H54 (cell line): Measurements from ENCODE around the gene FLOT2.
A peak's percentile ranks its signal among the peaks of the same experiment; 100 is the strongest.
"Not testable (repeated sequence)": the region's sequence is repeated elsewhere in the genome, so short reads cannot be mapped to it uniquely, and the experiment has no call there.

Experiments
- DNase-seq: peaks from one replicate; pipeline ENCODE4 v3.0.0; 2011; ENCODE audit warnings: low spot score, mixed read lengths; ENCODE audit not compliant: insufficient read length
- FAIRE-seq: peaks from 3 replicates; lab custom pipeline; 2011; peaks lifted over from hg19 to GRCh38; lab: Jason Lieb, UNC
- POLR2A ChIP-seq: IDR thresholded peaks from 2 replicates; pipeline ENCODE4 v1.6.1; 2011; ENCODE audit warnings: low read depth, mild to moderate bottlenecking, low read length

FLOT2 gene

GRCh38 chr17:28863953-28864352, 33.6 kb downstream of the FLOT2 start:
- DNase-seq = no peak
- FAIRE-seq = no peak
- no peak for TF ChIP-seq POLR2A

GRCh38 chr17:28862561-28862960, 35.0 kb downstream of the FLOT2 start:
- no peak for TF ChIP-seq POLR2A
- no peak for DNase-seq
- no peak for FAIRE-seq

- FAIRE-seq (no peak), DNase-seq (no peak)
- TF ChIP-seq POLR2A = no peak
Observed at GRCh38 chr17:28861393-28862203, 35.9 kb downstream of the FLOT2 start.

DNA sequence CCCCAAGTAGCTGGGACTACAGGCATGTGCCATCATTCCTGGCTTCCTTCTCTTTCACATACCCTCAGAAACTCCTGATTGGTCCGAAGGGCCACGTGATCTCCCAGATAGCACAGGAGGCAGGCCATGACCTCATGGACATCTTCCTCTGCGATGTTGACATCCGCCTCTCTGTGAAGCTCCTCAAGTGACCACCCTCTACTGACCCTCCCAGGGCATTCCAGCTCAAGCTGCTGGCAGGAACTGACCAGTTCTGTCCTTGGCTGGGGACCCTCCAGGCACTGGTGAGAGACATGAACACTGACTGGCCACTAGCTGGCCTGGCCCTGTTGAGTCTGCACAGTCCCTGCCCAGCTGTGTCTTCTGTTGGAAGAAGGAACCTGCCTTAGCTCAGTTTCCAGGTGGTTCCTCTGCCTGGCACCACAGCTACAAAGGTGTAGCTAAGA, 37.1 kb downstream of the FLOT2 start:
- FAIRE-seq = no peak
- TF ChIP-seq POLR2A = no peak
- DNase-seq = no peak

DNA sequence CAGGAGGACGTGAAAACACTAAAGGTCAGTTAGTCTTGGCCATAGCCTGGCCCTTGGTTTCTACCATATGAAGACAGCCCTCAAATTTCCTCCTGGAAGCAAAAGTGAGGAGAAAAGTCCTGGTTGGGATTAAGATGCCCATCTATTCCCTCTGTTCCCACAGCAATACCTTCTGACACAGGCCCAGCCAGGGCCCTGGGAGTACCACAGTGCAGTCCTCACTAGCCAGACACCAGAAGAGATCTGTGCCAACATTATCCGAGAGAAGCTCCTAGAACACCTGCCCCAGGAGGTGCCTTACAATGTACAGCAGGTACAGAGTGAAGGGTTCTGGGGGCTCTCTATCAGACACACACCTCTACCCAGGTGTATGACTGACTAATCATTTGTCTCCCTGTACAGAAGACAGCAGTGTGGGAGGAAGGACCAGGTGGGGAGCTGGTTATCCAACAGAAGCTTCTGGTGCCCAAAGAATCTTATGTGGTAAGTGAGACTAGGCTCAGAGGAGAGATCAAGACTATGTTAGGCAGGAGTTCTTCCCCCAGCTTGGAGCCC, 38.7 kb downstream of the FLOT2 start:
- no peak for TF ChIP-seq POLR2A
- FAIRE-seq = no peak
- DNase-seq = no peak

DNA sequence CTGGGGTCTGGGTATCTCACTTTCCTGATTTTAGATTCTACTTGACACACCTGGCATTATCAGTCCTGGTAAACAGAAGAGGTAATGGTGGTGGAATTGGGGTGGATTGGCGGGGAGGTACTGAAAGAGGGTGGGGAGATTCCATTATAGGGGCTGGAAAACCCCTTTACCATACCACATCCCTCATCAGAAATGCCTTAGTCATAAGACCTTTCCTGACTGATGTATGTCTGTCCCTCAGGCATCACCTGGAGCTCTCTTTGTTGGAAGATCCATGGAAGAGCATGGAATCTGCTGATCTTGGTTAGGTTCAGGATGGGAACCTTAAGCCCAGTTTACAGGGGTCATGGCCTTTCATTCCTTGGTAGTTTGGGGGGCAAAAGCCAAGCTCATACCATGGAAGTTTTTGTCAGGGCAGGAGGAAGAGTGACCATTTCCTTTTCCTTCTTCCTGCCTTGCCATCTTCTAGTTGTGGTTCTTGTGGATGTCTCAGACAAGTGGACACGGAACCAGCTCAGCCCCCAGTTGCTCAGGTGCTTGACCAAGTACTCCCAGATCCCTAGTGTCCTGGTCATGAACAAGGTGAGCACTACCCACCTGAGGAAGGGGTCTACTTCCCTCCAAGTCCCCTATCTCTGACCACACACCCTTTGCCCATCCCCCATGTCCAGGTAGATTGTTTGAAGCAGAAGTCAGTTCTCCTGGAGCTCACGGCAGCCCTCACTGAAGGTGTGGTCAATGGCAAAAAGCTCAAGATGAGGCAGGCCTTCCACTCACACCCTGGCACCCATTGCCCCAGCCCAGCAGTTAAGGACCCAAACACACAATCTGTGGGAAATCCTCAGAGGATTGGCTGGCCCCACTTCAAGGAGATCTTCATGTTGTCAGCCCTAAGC, 39.4 kb downstream of the FLOT2 start:
- FAIRE-seq (no peak), DNase-seq (no peak)
- TF ChIP-seq POLR2A = no peak

- FAIRE-seq = no peak
- TF ChIP-seq POLR2A = no peak
- DNase-seq = no peak
Observed at GRCh38 chr17:28856028-28856574, 41.4 kb downstream of the FLOT2 start.

GRCh38 chr17:28855336-28855679, 42.2 kb downstream of the FLOT2 start:
- FAIRE-seq (no peak), DNase-seq (no peak)
- TF ChIP-seq POLR2A = no peak

- TF ChIP-seq POLR2A = peak; percentile 89
- DNase-seq (peak; percentile 95), FAIRE-seq (no peak)
Observed at GRCh38 chr17:28854457-28855335, 42.8 kb downstream of the FLOT2 start, which contains the start of gene ERAL1. ERAL1 (plus strand) TSS chr17:28855016; CDS start chr17:28855035, 19 bp downstream.

DNA sequence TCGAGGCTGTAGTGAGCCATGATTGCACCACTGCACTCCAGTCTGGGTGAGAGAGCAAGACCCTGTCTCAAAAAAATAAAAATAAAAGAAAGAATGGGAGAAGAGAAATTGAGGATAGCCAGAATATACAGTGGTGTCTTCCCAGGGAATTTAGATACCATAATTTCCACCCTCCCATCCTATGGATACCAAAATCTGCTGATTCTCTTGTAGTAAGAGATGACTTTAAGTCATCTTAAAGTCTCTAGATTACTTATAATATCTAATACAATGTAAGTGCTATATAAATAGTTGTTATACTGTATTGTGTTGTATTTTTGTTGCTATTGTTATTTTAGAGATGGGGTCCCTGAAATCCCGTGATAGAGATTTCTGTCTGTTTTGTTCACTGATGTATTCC, 44.2 kb downstream of the FLOT2 start:
- DNase-seq = no peak
- TF ChIP-seq POLR2A = no peak
- FAIRE-seq = no peak

DNA sequence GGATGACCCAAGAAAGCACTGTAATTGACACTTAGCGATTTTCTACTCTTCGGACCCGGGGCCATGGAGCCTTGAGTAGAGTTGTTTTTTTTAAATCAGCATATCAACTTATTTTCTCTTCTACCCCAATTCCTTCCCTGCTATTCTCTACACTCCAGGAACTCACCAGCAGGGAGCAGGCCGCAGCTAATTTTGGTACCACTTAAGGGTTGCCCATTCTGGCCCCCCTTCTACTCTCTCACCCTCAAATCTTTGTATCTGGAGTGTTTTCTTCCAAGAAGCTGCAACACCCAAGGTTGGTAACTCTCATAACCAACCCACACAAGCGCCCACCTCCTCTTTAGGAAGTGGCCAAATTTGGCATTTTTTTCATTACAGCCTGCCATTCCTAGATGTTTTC, 48.3 kb downstream of the FLOT2 start:
- DNase-seq (no peak), FAIRE-seq (no peak)
- TF ChIP-seq POLR2A = no peak

- FAIRE-seq = not testable (repeated sequence)
- peak; percentile 56 for DNase-seq
Observed at GRCh38 chr17:28848667-28849066, 48.9 kb downstream of the FLOT2 start.

GRCh38 chr17:28846699-28847098, 50.8 kb downstream of the FLOT2 start:
- FAIRE-seq, DNase-seq: not testable (repeated sequence)
